Activated naive CD8-positive, alpha-beta T cell treated with anti-CD3 and anti-CD28 coated beads, Interleukin-2, amount 10 ng/mL, durations not matched to agents 7 days and 5 days (primary cell): ENCODE data around the gene RASSF7. TPM values are rescaled to one million over a fixed set of nuclear protein-coding genes. Genes with fewer than 3 reads are reported as not detected.

Experiments used
- ATAC-seq: fragments of 150-1000 bp; cut with Tn5 transposase; one replicate; pipeline ENCODE4 v1.10.0; 2021; ENCODE audit warnings: low read depth, moderate library complexity
- POLR2A ChIA-PET: fragments of 350-600 bp; sonication (Branson Sonifier 250); formaldehyde crosslinking; loops from one replicate; lab custom pipeline; 2021; ENCODE audit warnings: antibody characterized with exemption; lab: Charles Lee
- DNase-seq: peaks from one replicate; pipeline ENCODE4 v3.0.0; 2021
- H3K27ac Mint-ChIP-seq: one replicate; pipeline ENCODE4 v1.8.0; 2022; ENCODE audit warnings: mild to moderate bottlenecking, mixed read lengths
- H3K27me3 Mint-ChIP-seq: one replicate; pipeline ENCODE4 v1.8.0; 2022; ENCODE audit warnings: mild to moderate bottlenecking, moderate library complexity, mixed read lengths
- H3K36me3 Mint-ChIP-seq: one replicate; pipeline ENCODE4 v1.8.0; 2021; ENCODE audit warnings: mild to moderate bottlenecking, mixed read lengths
- H3K4me1 Mint-ChIP-seq: one replicate; pipeline ENCODE4 v1.8.0; 2021; ENCODE audit warnings: mixed read lengths
- H3K4me3 Mint-ChIP-seq: one replicate; pipeline ENCODE4 v1.8.0; 2022; ENCODE audit warnings: mild to moderate bottlenecking, moderate library complexity, mixed read lengths
- H3K9me3 Mint-ChIP-seq: one replicate; pipeline ENCODE4 v1.8.0; 2021; ENCODE audit warnings: mixed read lengths
- total RNA-seq, 2 experiments: library from RNA; stranded (reverse); gene quantifications; one replicate each; pipeline ENCODE4 v1.2.3, GENCODE V29; 2021

RASSF7 gene
- total RNA-seq, 2 experiments from 2014 or later: 36.5 to 41.0 TPM

DNA sequence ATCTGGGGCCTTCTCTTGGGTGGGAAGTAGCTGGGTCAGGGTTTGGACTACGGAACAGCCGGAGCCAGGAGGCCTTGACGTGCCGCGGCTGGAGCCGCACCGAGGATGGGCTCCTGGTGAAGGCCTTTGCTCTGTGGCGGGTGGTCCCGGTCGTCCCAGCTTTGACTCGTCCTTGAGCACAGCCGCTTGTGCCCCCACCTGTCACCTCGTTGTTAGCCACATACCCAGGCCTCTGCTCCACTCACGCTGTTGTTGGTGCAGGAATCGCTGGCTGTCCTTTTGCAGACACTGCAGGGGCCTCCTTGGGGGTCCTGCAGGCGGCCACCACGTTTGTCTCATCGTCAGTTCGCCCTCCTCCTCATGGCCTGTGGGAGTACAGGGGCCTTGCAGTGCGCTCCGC is 32.6 kb downstream of the RASSF7 start:
- peaks cover 21% of the 10 kb centered on the region for H3K4me1 Mint-ChIP-seq
- peaks cover 46% of the 10 kb centered on the region for H3K36me3 Mint-ChIP-seq
- POLR2A ChIA-PET: no interaction called here
- H3K9me3 Mint-ChIP-seq: no peaks in the 10 kb centered on the region
- no peaks in the 10 kb centered on the region for H3K27me3 Mint-ChIP-seq
- ATAC-seq (no peak), DNase-seq (no peak)
- H3K4me3 Mint-ChIP-seq: no peak overlapping the region
- H3K27ac Mint-ChIP-seq: no peak overlapping the region

GRCh38 chr11:595400-595799 is 34.6 kb downstream of the RASSF7 start:
- Mint-ChIP-seq H3K9me3 (no peaks in the 10 kb centered on the region), H3K27ac (no peak overlapping the region), H3K27me3 (no peaks in the 10 kb centered on the region), H3K4me1 (peaks cover 13% of the 10 kb centered on the region), H3K4me3 (no peak overlapping the region), H3K36me3 (peaks cover 37% of the 10 kb centered on the region)
- ATAC-seq (no peak), DNase-seq (no peak)
- POLR2A ChIA-PET: interaction anchor here (0.8 to 0.9 kb wide), 2 partner anchors 16 to 20 kb away, joined by 3 read pairs; partner anchors contain the start of gene IRF7

- peaks cover 32% of the 10 kb centered on the region for H3K36me3 Mint-ChIP-seq
- peak; percentile 32 for ATAC-seq
- peak overlapping the region; percentile 35 for H3K4me3 Mint-ChIP-seq
- peak overlapping the region; percentile 51 for H3K27ac Mint-ChIP-seq
- no peaks in the 10 kb centered on the region for H3K9me3 Mint-ChIP-seq
- H3K27me3 Mint-ChIP-seq: no peaks in the 10 kb centered on the region
- POLR2A ChIA-PET: interaction anchor here (0.8 to 1.0 kb wide), 4 partner anchors 15 to 189 kb away, joined by 3 to 4 read pairs (median 3); partner anchors contain the start of gene IRF7
- H3K4me1 Mint-ChIP-seq: peaks cover 13% of the 10 kb centered on the region
- no peak for DNase-seq
Measured at GRCh38 chr11:596374-596773, 35.6 kb downstream of the RASSF7 start.

DNA sequence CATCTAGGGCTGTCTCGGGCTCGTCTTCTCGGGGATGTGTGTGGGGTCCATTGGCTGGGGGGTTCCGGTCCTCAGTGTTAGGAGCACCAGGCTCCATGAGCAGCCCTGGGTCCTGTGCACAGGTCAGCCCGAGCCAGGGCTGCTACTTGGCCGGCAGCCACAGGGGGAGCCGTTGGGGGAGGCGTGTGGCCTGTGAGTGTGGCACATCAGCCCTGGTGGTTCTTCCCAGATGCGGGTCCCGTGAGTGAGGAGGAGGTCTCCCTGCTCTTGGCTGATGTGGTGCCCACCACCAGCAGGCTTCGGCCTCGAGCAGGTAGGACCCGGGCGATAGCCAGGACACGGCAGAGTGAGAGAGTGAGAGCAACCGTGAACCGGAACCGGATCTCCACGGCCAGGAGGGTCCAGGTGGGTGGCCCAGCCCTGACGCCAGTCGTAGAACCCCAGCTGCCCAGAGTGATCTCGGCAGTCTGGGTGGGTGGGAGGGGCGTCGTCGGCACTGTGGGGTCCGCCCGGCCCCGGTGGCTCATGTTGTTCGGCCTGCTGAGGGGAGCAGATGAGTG is 36.5 kb downstream of the RASSF7 start:
- Mint-ChIP-seq H3K27me3 (no peaks in the 10 kb centered on the region), H3K27ac (no peak overlapping the region), H3K4me3 (no peak overlapping the region), H3K36me3 (peaks cover 32% of the 10 kb centered on the region), H3K9me3 (no peaks in the 10 kb centered on the region), H3K4me1 (peaks cover 14% of the 10 kb centered on the region)
- DNase-seq (no peak), ATAC-seq (no peak)
- POLR2A ChIA-PET: no interaction called here

DNA sequence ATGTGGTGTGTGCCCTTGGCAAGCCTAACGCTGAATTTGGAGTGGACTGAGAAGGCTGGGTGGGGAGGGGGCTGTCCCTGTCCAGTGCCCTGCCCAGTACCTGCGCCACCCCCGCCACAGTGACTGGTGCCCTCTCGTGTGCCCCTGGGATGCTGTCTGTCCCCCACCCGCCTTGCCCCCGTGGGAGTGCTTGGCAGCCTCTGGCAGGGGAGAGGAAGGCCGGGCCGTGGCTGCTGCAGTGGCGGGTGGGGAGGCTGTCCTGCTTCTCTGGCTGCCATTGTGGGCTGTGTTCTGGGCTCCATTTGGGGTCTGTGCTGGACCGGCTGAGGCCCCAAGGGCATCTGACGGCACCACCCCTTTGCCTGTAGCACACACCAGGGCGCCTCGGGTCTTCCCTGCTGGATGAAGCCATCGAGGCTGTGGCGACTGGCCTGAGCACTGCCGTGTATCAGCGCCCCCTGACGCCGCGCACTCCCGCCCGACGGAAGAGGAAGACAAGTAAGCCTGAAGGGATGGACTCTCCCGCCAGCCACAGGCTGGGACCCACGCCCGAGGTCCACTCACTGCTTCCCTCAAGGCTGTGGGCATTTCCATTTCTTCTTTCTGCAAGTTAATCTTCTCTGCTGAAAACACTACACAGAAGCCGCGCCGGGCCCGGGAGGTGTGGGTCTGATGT is 37.4 kb downstream of the RASSF7 start:
- peaks cover 14% of the 10 kb centered on the region for H3K4me1 Mint-ChIP-seq
- no peaks in the 10 kb centered on the region for H3K27me3 Mint-ChIP-seq
- no peaks in the 10 kb centered on the region for H3K9me3 Mint-ChIP-seq
- ATAC-seq (no peak), DNase-seq (no peak)
- no peak overlapping the region for H3K4me3 Mint-ChIP-seq
- POLR2A ChIA-PET: no interaction called here
- H3K36me3 Mint-ChIP-seq: peaks cover 26% of the 10 kb centered on the region
- H3K27ac Mint-ChIP-seq: no peak overlapping the region

GRCh38 chr11:601573-602245 is 40.9 kb downstream of the RASSF7 start:
- Mint-ChIP-seq H3K4me1 (peaks cover 4% of the 10 kb centered on the region), H3K36me3 (peaks cover 17% of the 10 kb centered on the region), H3K27ac (no peak overlapping the region), H3K9me3 (no peaks in the 10 kb centered on the region), H3K4me3 (no peak overlapping the region), H3K27me3 (no peaks in the 10 kb centered on the region)
- DNase-seq: no peak
- POLR2A ChIA-PET: interaction anchor here (0.7 to 1.6 kb wide), 3 partner anchors 9 to 132 kb away, joined by 3 to 4 read pairs (median 3); no protein-coding TSS in a partner anchor
- no peak for ATAC-seq

DNA sequence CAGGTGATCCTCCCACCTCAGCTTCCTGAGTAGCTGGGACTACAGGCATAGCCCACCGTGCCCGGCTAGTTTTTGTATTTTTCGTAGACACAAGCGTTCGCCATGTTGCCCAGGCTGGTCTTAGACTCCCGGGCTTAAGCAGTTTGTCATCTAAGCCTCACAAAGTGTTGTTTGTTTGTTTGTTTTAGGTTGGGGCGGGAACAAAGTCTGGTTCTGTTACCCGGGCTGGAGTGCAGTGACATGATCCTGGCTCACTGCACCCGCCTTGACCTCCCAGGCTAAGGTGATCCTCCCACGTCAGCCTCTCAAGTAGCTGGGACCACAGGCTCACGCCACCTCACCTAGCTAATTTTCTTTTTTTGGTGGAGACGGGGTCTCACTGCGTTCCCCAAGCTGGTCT is 42.4 kb downstream of the RASSF7 start:
- H3K27me3 Mint-ChIP-seq: no peaks in the 10 kb centered on the region
- DNase-seq (no peak), ATAC-seq (no peak)
- peaks cover 14% of the 10 kb centered on the region for H3K36me3 Mint-ChIP-seq
- H3K27ac Mint-ChIP-seq: no peak overlapping the region
- POLR2A ChIA-PET: no interaction called here
- peaks cover 1% of the 10 kb centered on the region for H3K4me1 Mint-ChIP-seq
- no peaks in the 10 kb centered on the region for H3K9me3 Mint-ChIP-seq
- H3K4me3 Mint-ChIP-seq: no peak overlapping the region

DNA sequence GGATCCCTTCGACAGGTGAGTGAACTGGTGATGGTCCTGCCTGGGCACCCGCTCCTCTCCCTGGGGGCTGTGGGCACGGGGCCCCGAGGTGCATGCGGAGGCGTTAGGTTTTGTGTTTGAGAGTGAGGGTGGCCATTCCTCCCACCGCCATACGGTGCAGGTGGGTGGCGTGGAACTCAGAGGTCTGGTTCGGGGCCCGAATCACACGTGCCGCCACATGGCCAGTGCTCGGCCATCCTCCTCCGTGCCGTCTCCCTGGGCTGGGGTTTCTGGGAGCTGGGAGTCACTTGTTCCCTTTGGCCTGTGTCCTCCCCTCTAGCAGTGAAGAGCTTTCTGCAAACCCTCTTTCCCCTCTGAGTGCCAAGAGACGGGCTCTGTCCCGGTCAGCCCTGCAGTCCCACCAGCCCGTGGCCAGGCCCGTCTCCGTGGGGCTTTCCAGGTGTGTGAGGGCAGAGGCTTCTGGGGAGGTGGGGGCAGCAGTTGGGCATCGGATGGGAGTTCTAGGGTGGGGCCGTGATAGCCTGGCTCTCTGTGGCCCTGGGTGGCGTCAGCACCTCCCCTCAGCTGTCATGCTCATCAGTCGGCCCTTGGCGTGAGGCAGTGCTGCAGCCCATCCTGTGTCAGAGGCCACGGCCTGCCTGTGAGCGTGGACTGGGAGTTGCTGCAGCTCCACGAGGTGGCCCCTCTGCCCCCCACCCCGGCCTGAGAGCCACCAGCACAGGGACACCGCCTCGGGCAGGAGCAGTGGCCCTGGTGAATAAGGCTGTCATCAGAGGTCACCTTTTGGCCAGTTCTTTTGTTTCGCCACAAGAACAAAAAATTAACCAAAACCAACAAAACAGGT is 44.7 kb downstream of the RASSF7 start:
- H3K36me3 Mint-ChIP-seq: peaks cover 11% of the 10 kb centered on the region
- no peak for ATAC-seq
- H3K4me3 Mint-ChIP-seq: no peak overlapping the region
- H3K4me1 Mint-ChIP-seq: peaks cover 1% of the 10 kb centered on the region
- H3K9me3 Mint-ChIP-seq: no peaks in the 10 kb centered on the region
- no peaks in the 10 kb centered on the region for H3K27me3 Mint-ChIP-seq
- H3K27ac Mint-ChIP-seq: no peak overlapping the region
- POLR2A ChIA-PET: interaction anchor here (0.7 kb wide), 1 partner anchor 10 kb away, joined by 4 read pairs; the partner anchor contains the start of gene IRF7
- DNase-seq: no peak

DNA sequence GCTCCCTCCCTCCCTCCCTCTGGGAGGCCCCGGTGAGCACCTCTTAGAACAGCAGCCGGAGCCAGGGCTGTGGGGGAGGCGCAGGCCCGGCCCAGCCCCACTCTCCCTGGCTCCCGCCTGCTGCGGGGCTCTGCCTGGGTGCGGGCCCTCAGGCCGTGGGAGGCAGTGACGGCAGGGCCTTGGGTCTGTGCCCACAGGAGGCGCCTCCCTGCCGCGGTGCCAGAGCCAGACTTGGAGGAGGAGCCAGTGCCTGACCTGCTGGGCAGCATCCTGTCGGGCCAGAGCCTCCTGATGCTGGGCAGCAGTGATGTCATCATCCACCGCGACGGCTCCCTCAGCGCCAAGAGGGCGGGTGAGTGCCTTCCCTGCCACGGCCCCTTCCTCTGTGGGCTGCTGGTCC is 45.5 kb downstream of the RASSF7 start:
- Mint-ChIP-seq H3K9me3 (no peaks in the 10 kb centered on the region), H3K27ac (no peak overlapping the region), H3K27me3 (no peaks in the 10 kb centered on the region), H3K36me3 (peaks cover 13% of the 10 kb centered on the region), H3K4me3 (no peak overlapping the region), H3K4me1 (peaks cover 1% of the 10 kb centered on the region)
- no peak for DNase-seq
- POLR2A ChIA-PET: no interaction called here
- ATAC-seq: no peak

DNA sequence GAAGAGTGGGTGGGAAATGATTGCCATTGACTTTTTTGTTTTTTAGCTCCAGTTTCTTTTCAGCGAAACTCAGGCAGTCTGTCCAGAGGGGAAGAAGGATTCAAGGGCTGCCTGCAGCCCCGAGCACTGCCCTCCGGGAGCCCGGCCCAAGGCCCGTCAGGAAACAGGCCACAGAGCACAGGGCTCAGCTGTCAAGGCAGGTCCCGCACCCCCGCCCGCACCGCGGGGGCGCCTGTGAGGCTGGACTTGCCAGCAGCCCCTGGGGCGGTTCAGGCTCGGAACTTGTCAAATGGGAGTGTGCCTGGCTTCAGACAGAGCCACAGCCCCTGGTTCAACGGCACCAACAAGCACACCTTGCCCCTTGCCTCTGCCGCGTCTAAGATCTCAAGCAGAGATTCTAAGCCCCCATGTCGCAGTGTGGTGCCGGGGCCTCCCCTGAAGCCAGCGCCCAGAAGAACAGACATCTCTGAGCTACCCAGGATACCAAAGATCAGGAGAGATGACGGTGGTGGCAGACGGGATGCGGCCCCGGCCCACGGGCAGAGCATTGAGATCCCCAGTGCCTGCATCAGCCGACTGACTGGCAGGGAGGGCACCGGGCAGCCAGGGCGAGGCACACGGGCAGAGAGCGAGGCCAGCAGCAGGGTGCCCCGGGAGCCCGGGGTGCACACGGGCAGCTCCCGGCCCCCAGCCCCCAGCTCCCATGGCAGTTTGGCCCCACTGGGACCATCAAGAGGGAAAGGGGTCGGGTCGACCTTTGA is 46.4 kb downstream of the RASSF7 start:
- H3K27ac Mint-ChIP-seq: no peak overlapping the region

GRCh38 chr11:607971-608659 is 47.3 kb downstream of the RASSF7 start:
- H3K27ac Mint-ChIP-seq: no peak overlapping the region
- DNase-seq (no peak), ATAC-seq (no peak)
- peaks cover 4% of the 10 kb centered on the region for H3K4me1 Mint-ChIP-seq
- no peaks in the 10 kb centered on the region for H3K27me3 Mint-ChIP-seq
- POLR2A ChIA-PET: interaction anchor here (0.9 kb wide), 1 partner anchor 20 kb away, joined by 3 read pairs; no protein-coding TSS in a partner anchor
- no peak overlapping the region for H3K4me3 Mint-ChIP-seq
- H3K36me3 Mint-ChIP-seq: peaks cover 8% of the 10 kb centered on the region
- no peaks in the 10 kb centered on the region for H3K9me3 Mint-ChIP-seq

More for the DNA sequence above, 46.4 kb downstream of the RASSF7 start:
- Mint-ChIP-seq H3K4me3 (no peak overlapping the region), H3K27me3 (no peaks in the 10 kb centered on the region), H3K9me3 (no peaks in the 10 kb centered on the region), H3K36me3 (peaks cover 8% of the 10 kb centered on the region), H3K4me1 (peaks cover 2% of the 10 kb centered on the region)
- DNase-seq (no peak), ATAC-seq (no peak)
- POLR2A ChIA-PET: interaction anchor here (0.9 kb wide), 1 partner anchor 19 kb away, joined by 3 read pairs; no protein-coding TSS in a partner anchor

- POLR2A ChIA-PET: no interaction called here
- ATAC-seq (no peak), DNase-seq (no peak)
- no peaks in the 10 kb centered on the region for H3K9me3 Mint-ChIP-seq
- H3K4me1 Mint-ChIP-seq: peaks cover 4% of the 10 kb centered on the region
- H3K4me3 Mint-ChIP-seq: no peak overlapping the region
- no peak overlapping the region for H3K27ac Mint-ChIP-seq
- H3K36me3 Mint-ChIP-seq: peaks cover 10% of the 10 kb centered on the region
- no peaks in the 10 kb centered on the region for H3K27me3 Mint-ChIP-seq
Measured at GRCh38 chr11:608791-609251, 48.1 kb downstream of the RASSF7 start.
